Activated naive CD8-positive, alpha-beta T cell treated with anti-CD3 and anti-CD28 coated beads, Interleukin-2, amount 50 U/mL, for 24 hours (primary cell): Measurements from ENCODE around the gene ADAMTS19.

ENCODE experiments used
- ATAC-seq: fragments of 150-1000 bp; cut with Tn5 transposase; one replicate; pipeline ENCODE4 v1.10.0; 2021
- DNase-seq: peaks from one replicate; pipeline ENCODE4 v3.0.0; 2021
- H3K27ac Mint-ChIP-seq: one replicate; pipeline ENCODE4 v1.8.0; 2021; ENCODE audit warnings: mild to moderate bottlenecking, mixed read lengths
- H3K27me3 Mint-ChIP-seq: one replicate; pipeline ENCODE4 v1.8.0; 2021; ENCODE audit warnings: mixed read lengths
- H3K36me3 Mint-ChIP-seq: one replicate; pipeline ENCODE4 v1.8.0; 2021; ENCODE audit warnings: low read depth, mixed read lengths
- H3K4me1 Mint-ChIP-seq: one replicate; pipeline ENCODE4 v1.8.0; 2021; ENCODE audit warnings: mixed read lengths
- H3K4me3 Mint-ChIP-seq: one replicate; pipeline ENCODE4 v1.8.0; 2021; ENCODE audit warnings: mild to moderate bottlenecking, moderate library complexity, mixed read lengths
- H3K9me3 Mint-ChIP-seq: one replicate; pipeline ENCODE4 v1.8.0; 2021; ENCODE audit warnings: mixed read lengths

ADAMTS19 gene

GRCh38 chr5:129454461-129454860 is 5.6 kb upstream of the ADAMTS19 start:
- DNase-seq, result no peak
- Mint-ChIP-seq H3K27ac (no peak overlapping the region), H3K27me3 (peaks cover 13% of the 10 kb centered on the region)

DNA sequence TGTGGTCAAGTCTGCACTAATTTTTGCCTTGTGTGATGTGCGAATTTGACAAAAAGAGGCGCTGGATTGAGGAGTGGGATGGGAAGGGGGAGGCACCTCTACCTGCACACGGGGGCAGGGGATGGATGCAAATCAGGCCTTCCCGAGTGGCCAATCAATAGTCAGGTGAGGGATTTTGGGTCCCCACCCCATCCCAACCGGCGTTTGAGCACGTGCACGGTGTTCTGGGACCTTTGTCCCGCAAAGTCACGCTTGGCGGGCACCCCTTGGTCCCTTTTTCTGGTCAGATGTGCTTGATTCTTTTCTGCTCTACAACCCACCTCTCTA is 685 bp upstream of the ADAMTS19 start:
- Mint-ChIP-seq H3K36me3 (peaks cover 2% of the 10 kb centered on the region), H3K4me3 (no peak overlapping the region), H3K27me3 (peaks cover 43% of the 10 kb centered on the region), H3K4me1 (peaks cover 6% of the 10 kb centered on the region), H3K27ac (no peak overlapping the region), H3K9me3 (peaks cover under 1% of the 10 kb centered on the region)
- no peak for ATAC-seq
- no peak for DNase-seq

More at GRCh38 chr5:129454461-129454860, 5.6 kb upstream of the ADAMTS19 start:
- H3K9me3 Mint-ChIP-seq, result peaks cover 5% of the 10 kb centered on the region
- no peaks in the 10 kb centered on the region for H3K36me3 Mint-ChIP-seq
- no peaks in the 10 kb centered on the region for H3K4me1 Mint-ChIP-seq
- H3K4me3 Mint-ChIP-seq, result no peak overlapping the region
- ATAC-seq, result no peak

DNA sequence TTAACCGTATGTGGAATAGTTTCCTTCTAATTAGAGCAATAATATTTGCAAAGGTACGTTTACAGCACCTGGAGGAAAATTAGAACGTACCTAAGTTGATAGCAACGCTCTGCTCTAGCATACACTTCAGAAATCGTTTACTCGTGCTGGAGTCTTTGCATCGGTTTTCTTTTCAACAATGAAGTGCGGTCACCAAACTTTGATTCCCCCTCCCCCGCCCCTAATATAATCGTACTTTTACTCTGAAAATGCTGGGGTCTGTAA is 506 bp downstream of the ADAMTS19 start:
- Mint-ChIP-seq H3K9me3 (no peaks in the 10 kb centered on the region), H3K4me3 (peak overlapping the region; percentile 21)

GRCh38 chr5:129460936-129461710 is 1.0 kb downstream of the ADAMTS19 start:
- ATAC-seq (peak; percentile 10), DNase-seq (peak; percentile 12)
- Mint-ChIP-seq H3K9me3 (no peaks in the 10 kb centered on the region), H3K4me3 (no peak overlapping the region), H3K36me3 (peaks cover 2% of the 10 kb centered on the region), H3K27me3 (peaks cover 43% of the 10 kb centered on the region), H3K4me1 (peaks cover 6% of the 10 kb centered on the region), H3K27ac (no peak overlapping the region)

More for the DNA sequence above, 506 bp downstream of the ADAMTS19 start:
- Mint-ChIP-seq H3K27ac (no peak overlapping the region), H3K27me3 (peaks cover 43% of the 10 kb centered on the region), H3K36me3 (peaks cover 2% of the 10 kb centered on the region), H3K4me1 (peaks cover 6% of the 10 kb centered on the region)
- DNase-seq (no peak), ATAC-seq (no peak)

DNA sequence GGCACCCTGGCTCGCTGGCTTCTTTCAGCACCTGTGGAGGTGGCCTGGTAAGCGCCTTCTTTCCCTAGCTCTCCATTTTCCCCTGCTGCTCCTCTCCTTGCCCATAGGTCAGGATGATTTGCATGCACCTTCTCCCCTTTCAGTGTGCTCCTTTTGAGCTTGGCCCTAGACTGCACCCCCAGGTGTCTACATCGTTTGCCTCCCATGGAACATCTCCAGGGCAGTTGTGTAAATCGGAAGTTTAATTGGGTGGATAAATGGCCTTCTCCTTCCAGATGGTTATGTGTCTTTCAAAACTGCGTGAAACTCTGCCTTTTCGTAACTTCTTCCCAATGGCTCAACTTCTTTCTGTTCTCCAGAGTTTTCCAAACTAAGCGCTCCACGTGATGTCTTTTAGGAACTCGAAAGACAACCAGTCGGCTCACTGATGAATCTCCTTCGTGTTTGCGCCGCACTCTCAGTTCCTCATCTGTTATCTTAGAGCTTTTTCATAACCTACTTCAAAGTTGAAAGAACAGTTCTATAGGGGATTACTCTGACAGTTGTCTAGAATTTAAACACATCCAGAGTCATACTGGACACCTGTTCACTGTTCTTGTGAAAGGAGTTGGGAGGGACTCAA is 1.7 kb downstream of the ADAMTS19 start:
- H3K27me3 Mint-ChIP-seq, result peaks cover 42% of the 10 kb centered on the region
- H3K36me3 Mint-ChIP-seq, result peaks cover 2% of the 10 kb centered on the region
- no peak overlapping the region for H3K4me3 Mint-ChIP-seq
- DNase-seq, result no peak
- no peaks in the 10 kb centered on the region for H3K9me3 Mint-ChIP-seq
- H3K4me1 Mint-ChIP-seq, result peaks cover 6% of the 10 kb centered on the region
- ATAC-seq, result no peak
- H3K27ac Mint-ChIP-seq, result no peak overlapping the region

- Mint-ChIP-seq H3K36me3 (peaks cover 2% of the 10 kb centered on the region), H3K4me1 (no peaks in the 10 kb centered on the region), H3K27ac (no peak overlapping the region)
These were observed 5.8 kb downstream of the ADAMTS19 start for GRCh38 chr5:129465776-129466344.

DNA sequence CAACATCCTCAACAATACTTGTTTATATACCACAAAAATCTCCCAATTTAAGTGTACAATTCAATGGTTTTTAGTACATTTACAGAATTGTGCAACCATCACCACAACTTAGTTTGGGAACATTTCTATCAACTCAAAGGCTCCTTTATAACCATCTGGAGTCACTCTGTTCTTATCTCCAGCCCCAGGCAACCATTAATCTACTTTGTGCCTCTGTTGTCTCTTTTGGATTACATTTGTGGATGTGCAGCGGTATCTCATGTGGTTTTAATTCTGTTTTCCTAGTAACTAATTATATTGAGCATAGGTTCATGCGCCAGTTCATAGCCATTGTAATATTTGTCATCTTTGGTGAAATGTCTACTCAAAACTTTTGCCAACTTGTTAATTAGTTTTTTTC is 14.4 kb downstream of the ADAMTS19 start:
- H3K27me3 Mint-ChIP-seq, result no peaks in the 10 kb centered on the region
- no peaks in the 10 kb centered on the region for H3K36me3 Mint-ChIP-seq
- H3K4me3 Mint-ChIP-seq, result no peak overlapping the region
- no peak for DNase-seq
- no peak overlapping the region for H3K27ac Mint-ChIP-seq
- no peaks in the 10 kb centered on the region for H3K4me1 Mint-ChIP-seq
- H3K9me3 Mint-ChIP-seq, result no peaks in the 10 kb centered on the region
- ATAC-seq, result no peak

More at GRCh38 chr5:129465776-129466344, 5.8 kb downstream of the ADAMTS19 start:
- H3K9me3 Mint-ChIP-seq, result no peaks in the 10 kb centered on the region
- peaks cover 20% of the 10 kb centered on the region for H3K27me3 Mint-ChIP-seq
- no peak for DNase-seq
- no peak overlapping the region for H3K4me3 Mint-ChIP-seq
- ATAC-seq, result no peak

DNA sequence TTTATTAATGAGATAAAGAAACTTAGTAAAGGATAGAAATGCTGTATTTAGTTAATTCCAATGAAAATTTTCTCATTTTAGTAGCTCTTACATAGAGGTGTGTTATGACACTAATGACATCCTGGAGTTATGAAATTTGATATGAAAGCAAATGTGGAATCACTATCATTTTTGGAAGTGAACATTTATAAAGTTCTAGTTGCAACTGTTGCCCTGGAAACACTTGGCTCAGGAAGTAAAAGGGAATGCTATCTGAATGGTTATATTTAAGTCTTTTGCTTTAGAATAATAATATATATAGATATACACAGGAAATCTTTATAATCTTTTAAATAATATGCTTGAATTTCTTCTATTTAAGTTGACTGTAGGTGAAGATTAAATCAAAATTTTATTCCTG is 16.7 kb downstream of the ADAMTS19 start:
- no peak for DNase-seq
- no peaks in the 10 kb centered on the region for H3K27me3 Mint-ChIP-seq
- no peak for ATAC-seq
- no peak overlapping the region for H3K27ac Mint-ChIP-seq
- no peaks in the 10 kb centered on the region for H3K9me3 Mint-ChIP-seq
- no peaks in the 10 kb centered on the region for H3K36me3 Mint-ChIP-seq
- H3K4me1 Mint-ChIP-seq, result no peaks in the 10 kb centered on the region
- no peak overlapping the region for H3K4me3 Mint-ChIP-seq

GRCh38 chr5:129477532-129477931 is 17.4 kb downstream of the ADAMTS19 start:
- Mint-ChIP-seq H3K4me3 (no peak overlapping the region), H3K27ac (no peak overlapping the region), H3K36me3 (no peaks in the 10 kb centered on the region), H3K27me3 (no peaks in the 10 kb centered on the region), H3K4me1 (no peaks in the 10 kb centered on the region), H3K9me3 (no peaks in the 10 kb centered on the region)
- ATAC-seq (no peak), DNase-seq (no peak)

DNA sequence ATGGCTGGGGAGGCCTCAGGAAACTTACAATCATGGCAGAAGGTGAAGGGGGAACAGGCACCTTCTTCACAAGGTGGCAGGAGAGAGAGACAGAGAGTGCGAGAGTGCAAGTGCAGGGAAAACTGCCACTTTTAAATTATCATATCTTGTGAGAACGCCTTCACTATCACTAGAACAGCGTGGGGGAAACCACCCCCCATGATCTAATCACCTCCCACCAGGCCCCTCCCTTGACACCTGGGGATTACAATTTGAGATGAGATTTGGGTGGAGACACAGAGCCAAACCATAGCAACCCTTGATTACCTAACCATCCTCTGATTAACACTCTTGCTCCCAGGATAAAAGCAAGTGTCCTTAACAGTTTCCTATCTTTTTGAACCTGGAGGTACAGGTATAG is 21.1 kb downstream of the ADAMTS19 start:
- Mint-ChIP-seq H3K4me3 (no peak overlapping the region), H3K27me3 (no peaks in the 10 kb centered on the region), H3K4me1 (no peaks in the 10 kb centered on the region), H3K9me3 (no peaks in the 10 kb centered on the region), H3K36me3 (no peaks in the 10 kb centered on the region), H3K27ac (no peak overlapping the region)
- DNase-seq (no peak), ATAC-seq (no peak)

GRCh38 chr5:129496421-129496820 is 36.3 kb downstream of the ADAMTS19 start:
- Mint-ChIP-seq H3K27me3 (no peaks in the 10 kb centered on the region), H3K4me1 (no peaks in the 10 kb centered on the region), H3K27ac (no peak overlapping the region), H3K9me3 (no peaks in the 10 kb centered on the region), H3K4me3 (no peak overlapping the region), H3K36me3 (no peaks in the 10 kb centered on the region)
- DNase-seq (no peak), ATAC-seq (no peak)

- ATAC-seq (no peak), DNase-seq (no peak)
- H3K4me3 Mint-ChIP-seq, result no peak overlapping the region
- no peaks in the 10 kb centered on the region for H3K27me3 Mint-ChIP-seq
- no peaks in the 10 kb centered on the region for H3K36me3 Mint-ChIP-seq
- no peaks in the 10 kb centered on the region for H3K4me1 Mint-ChIP-seq
- no peaks in the 10 kb centered on the region for H3K9me3 Mint-ChIP-seq
- H3K27ac Mint-ChIP-seq, result no peak overlapping the region
These were observed 36.9 kb downstream of the ADAMTS19 start for GRCh38 chr5:129496864-129497595.

DNA sequence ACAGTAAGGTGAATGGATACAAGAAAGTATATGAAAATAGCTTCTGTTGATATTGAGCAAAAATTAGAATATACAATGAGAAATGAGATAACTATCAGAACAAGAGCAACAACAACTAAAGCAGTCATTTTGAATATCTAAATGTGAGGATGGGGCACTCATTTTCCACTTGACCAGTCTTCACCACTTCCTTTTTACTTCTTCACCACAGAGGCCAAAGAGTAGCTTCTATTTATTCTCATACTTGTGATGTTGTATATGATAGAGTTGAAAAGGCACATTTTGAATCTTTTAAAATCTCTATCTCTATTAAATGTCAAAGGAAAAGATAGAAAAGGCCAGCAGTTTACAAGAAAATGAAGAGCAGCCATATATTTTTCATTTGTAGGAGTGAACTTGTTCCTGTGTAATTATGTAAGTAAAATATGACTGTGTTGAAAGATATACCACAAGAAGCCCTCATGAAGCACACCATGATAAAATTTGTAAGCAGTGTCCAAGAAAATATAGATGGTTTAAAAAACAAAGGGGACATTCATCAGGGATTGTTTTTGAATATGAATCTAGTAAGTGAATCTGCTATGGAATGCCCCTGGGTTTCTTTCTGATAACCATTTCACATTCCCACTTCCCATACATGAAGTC is 39.2 kb downstream of the ADAMTS19 start:
- no peaks in the 10 kb centered on the region for H3K27me3 Mint-ChIP-seq
- H3K9me3 Mint-ChIP-seq, result no peaks in the 10 kb centered on the region
- no peaks in the 10 kb centered on the region for H3K36me3 Mint-ChIP-seq
- H3K4me3 Mint-ChIP-seq, result no peak overlapping the region
- H3K4me1 Mint-ChIP-seq, result no peaks in the 10 kb centered on the region
- ATAC-seq, result no peak
- no peak for DNase-seq
- H3K27ac Mint-ChIP-seq, result no peak overlapping the region

GRCh38 chr5:129500101-129500500 is 40.0 kb downstream of the ADAMTS19 start:
- ATAC-seq, result no peak
- no peaks in the 10 kb centered on the region for H3K9me3 Mint-ChIP-seq
- H3K36me3 Mint-ChIP-seq, result no peaks in the 10 kb centered on the region
- H3K27ac Mint-ChIP-seq, result no peak overlapping the region
- no peak for DNase-seq
- H3K4me3 Mint-ChIP-seq, result no peak overlapping the region
- no peaks in the 10 kb centered on the region for H3K27me3 Mint-ChIP-seq
- H3K4me1 Mint-ChIP-seq, result no peaks in the 10 kb centered on the region
